ENCODE measurements around the gene UBAC2. TPM values are rescaled to one million over a fixed set of nuclear protein-coding genes. Genes with fewer than 3 reads are reported as not detected.
A peak's percentile ranks its signal among the peaks of the same experiment; 100 is the strongest.

UBAC2 gene
- total RNA-seq, 1 donor from 2014 or later: 64.3 TPM

DNA sequence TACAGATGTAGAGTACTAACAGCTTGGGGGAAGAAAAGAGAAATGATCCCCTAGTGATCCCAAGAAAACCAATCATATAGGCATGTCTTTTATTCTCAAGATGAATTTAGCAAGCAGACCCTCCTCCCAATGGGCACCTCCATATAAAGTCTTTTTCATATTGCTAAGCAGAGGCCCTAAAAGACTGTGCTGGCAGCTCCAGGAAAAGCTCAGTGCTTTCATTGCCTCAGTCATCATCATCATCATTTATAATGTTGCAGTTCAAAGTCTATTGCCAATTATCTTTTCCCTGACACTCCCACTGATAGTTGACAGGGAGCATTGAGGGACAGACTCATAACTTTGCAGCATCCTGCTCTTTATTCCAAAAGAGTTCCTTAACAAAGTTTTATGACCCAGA is 93.5 kb downstream of the UBAC2 start:
- Mint-ChIP-seq H3K27me3 (ENCODE audit: low read depth) (no peaks in the 10 kb centered on the region), H3K27ac (no peak overlapping the region), H3K4me1 (peaks cover 11% of the 10 kb centered on the region), H3K36me3 (peaks cover 2% of the 10 kb centered on the region), H3K9me3 (no peaks in the 10 kb centered on the region), H3K4me3 (no peak overlapping the region)
- TF ChIP-seq, protein P1, sequence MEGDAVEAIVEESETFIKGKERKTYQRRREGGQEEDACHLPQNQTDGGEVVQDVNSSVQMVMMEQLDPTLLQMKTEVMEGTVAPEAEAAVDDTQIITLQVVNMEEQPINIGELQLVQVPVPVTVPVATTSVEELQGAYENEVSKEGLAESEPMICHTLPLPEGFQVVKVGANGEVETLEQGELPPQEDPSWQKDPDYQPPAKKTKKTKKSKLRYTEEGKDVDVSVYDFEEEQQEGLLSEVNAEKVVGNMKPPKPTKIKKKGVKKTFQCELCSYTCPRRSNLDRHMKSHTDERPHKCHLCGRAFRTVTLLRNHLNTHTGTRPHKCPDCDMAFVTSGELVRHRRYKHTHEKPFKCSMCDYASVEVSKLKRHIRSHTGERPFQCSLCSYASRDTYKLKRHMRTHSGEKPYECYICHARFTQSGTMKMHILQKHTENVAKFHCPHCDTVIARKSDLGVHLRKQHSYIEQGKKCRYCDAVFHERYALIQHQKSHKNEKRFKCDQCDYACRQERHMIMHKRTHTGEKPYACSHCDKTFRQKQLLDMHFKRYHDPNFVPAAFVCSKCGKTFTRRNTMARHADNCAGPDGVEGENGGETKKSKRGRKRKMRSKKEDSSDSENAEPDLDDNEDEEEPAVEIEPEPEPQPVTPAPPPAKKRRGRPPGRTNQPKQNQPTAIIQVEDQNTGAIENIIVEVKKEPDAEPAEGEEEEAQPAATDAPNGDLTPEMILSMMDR (IDR thresholded peaks at IDR 0.05; ENCODE audit: unreplicated experiment): no peak
- DNase-seq (ENCODE audit: low spot score in 2 of 2, unreplicated experiment in 2 of 2): no peak

DNA sequence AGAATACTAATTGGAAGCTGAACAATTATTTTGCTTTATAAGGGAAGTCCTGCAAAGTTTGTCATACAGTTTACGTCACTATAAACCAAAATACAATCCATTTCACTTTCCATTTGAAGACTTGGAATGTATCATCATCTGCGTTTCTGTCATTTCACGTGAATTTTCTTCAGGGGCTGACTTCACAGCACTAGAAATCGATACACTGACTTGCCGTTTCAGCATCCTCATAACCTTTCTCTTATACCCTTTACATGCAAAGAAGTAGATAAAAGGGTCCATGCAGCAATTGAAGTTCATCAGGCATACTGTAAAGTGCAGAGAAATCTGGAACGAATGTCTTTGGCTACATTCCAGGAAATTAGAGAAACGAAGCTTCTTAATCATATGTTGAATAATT is 94.3 kb downstream of the UBAC2 start:
- no peak overlapping the region for H3K4me3 Mint-ChIP-seq
- peaks cover 2% of the 10 kb centered on the region for H3K36me3 Mint-ChIP-seq
- no peak for DNase-seq (ENCODE audit: low spot score in 2 of 2, unreplicated experiment in 2 of 2)
- H3K27ac Mint-ChIP-seq: no peak overlapping the region
- H3K27me3 Mint-ChIP-seq (ENCODE audit: low read depth): no peaks in the 10 kb centered on the region
- peaks cover 12% of the 10 kb centered on the region for H3K4me1 Mint-ChIP-seq
- TF ChIP-seq, protein P1 (IDR thresholded peaks at IDR 0.05; ENCODE audit: unreplicated experiment): no peak
- H3K9me3 Mint-ChIP-seq: no peaks in the 10 kb centered on the region

DNA sequence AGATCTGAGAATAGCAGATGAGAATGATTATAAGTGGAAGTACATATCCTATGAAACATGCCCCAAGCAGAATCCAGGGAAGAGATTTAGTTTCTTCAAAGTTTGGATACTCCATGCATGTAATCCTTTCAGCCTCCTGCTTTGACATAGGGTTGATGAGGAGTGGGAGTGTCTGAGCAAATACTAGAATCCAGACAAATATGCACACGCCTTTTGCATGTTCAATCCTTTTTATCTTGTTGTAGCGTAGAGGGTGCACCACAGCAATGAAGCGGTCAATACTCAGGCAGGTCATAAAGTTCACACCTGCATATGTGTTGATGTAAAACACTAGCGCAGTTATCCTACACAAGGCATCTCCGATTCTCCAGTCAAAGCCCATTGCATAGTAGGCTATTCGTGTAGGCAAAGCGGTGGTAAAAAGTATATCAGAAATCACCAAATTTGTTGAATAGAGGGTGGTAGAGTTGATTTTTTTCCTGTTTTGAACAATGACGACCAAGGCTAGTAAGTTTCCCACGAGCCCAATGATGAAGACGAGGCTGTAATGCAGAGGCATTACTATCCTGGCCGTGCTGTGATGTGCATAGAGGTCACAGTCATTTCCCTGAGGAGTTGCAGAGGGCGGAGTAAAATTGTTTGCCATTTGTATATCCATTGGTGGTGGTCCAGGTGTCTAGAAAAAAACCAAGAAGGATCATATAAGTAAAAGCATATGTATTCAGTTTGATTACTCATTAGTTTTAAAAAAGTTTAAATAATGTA is 95.0 kb downstream of the UBAC2 start:
- no peak overlapping the region for H3K4me3 Mint-ChIP-seq
- H3K27me3 Mint-ChIP-seq (ENCODE audit: low read depth): no peaks in the 10 kb centered on the region
- H3K9me3 Mint-ChIP-seq: no peaks in the 10 kb centered on the region
- H3K27ac Mint-ChIP-seq: no peak overlapping the region
- peaks cover 2% of the 10 kb centered on the region for H3K36me3 Mint-ChIP-seq
- TF ChIP-seq, protein P1 (IDR thresholded peaks at IDR 0.05; ENCODE audit: unreplicated experiment): no peak
- H3K4me1 Mint-ChIP-seq: peaks cover 12% of the 10 kb centered on the region
- no peak for DNase-seq (ENCODE audit: low spot score in 2 of 2, unreplicated experiment in 2 of 2)

DNA sequence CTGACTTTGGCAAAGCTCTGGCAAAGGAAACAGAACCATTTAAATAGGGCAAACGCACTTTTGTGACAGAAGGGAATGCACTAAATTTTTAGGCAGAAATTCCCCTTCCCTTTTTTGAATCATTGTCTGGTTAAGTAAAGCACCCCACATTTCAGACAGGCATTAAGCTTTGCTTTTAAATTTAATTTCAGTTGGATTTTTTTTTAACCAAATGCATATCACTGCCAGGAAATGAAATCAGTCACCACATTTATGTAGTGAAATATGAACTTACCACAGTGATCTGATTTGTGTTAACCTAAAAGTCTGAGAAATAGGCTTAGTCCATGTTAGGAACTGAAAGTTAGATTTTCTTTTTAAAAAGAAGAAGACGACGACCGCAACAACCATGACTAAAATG is 95.7 kb downstream of the UBAC2 start:
- Mint-ChIP-seq H3K27ac (peak overlapping the region; percentile 44), H3K9me3 (no peaks in the 10 kb centered on the region), H3K27me3 (ENCODE audit: low read depth) (no peaks in the 10 kb centered on the region), H3K36me3 (peaks cover 2% of the 10 kb centered on the region), H3K4me3 (no peak overlapping the region), H3K4me1 (peaks cover 12% of the 10 kb centered on the region)
- TF ChIP-seq, protein P1 (IDR thresholded peaks at IDR 0.05; ENCODE audit: unreplicated experiment): no peak
- no peak for DNase-seq (ENCODE audit: low spot score in 2 of 2, unreplicated experiment in 2 of 2)

DNA sequence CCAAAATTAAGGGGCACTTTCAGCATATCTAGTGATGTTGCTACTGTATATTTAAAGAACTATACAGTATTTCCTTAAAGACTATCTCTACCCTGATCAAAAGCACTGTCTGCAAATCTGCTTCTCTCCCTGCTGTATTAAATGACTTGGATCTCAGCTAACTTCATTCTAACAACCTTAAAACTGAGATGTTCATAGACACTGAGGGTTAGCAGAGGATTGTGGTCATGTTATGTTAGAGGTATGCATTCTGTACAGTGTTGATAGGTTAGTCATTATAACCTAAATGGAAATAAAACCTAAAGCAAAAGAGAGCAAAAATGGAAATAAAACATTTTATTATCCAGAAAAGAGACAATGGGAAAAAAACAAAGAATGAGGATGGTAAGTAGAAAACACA is 96.7 kb downstream of the UBAC2 start:
- H3K36me3 Mint-ChIP-seq: peaks cover 2% of the 10 kb centered on the region
- H3K4me3 Mint-ChIP-seq: no peak overlapping the region
- no peaks in the 10 kb centered on the region for H3K27me3 Mint-ChIP-seq (ENCODE audit: low read depth)
- H3K4me1 Mint-ChIP-seq: peaks cover 12% of the 10 kb centered on the region
- H3K27ac Mint-ChIP-seq: no peak overlapping the region
- H3K9me3 Mint-ChIP-seq: no peaks in the 10 kb centered on the region
- DNase-seq (ENCODE audit: low spot score in 2 of 2, unreplicated experiment in 2 of 2): no peak
- TF ChIP-seq, protein P1 (IDR thresholded peaks at IDR 0.05; ENCODE audit: unreplicated experiment): no peak
